ENCODE data around the gene PDGFB.

The PDGFB gene

GRCh38 chr22:39254789-39255298, 10.1 kb upstream of the PDGFB start:
- no peak for DNase-seq (ENCODE audit: low read depth)

- no peak for DNase-seq (ENCODE audit: low read depth)
Measured at GRCh38 chr22:39254122-39254521, 9.3 kb upstream of the PDGFB start.

- no peak for DNase-seq (ENCODE audit: low read depth)
Measured at GRCh38 chr22:39253435-39254070, 8.8 kb upstream of the PDGFB start.

- no peak for DNase-seq (ENCODE audit: low read depth)
Measured at GRCh38 chr22:39252461-39253434, 8.0 kb upstream of the PDGFB start.

- DNase-seq (ENCODE audit: low read depth), result no peak
Measured at GRCh38 chr22:39251762-39252460, 7.1 kb upstream of the PDGFB start.

GRCh38 chr22:39250838-39251237, 6.1 kb upstream of the PDGFB start:
- no peak for DNase-seq (ENCODE audit: low read depth)

- DNase-seq (ENCODE audit: low read depth), result no peak
Measured at GRCh38 chr22:39250131-39250530, 5.3 kb upstream of the PDGFB start.

GRCh38 chr22:39249086-39249704, 4.4 kb upstream of the PDGFB start:
- DNase-seq (ENCODE audit: low read depth), result no peak

- DNase-seq (ENCODE audit: low read depth), result no peak
Measured at GRCh38 chr22:39248254-39248653, 3.5 kb upstream of the PDGFB start.

- no peak for DNase-seq (ENCODE audit: low read depth)
Measured at GRCh38 chr22:39247361-39247760, 2.6 kb upstream of the PDGFB start.

- DNase-seq (ENCODE audit: low read depth), result no peak
Measured at GRCh38 chr22:39246690-39247332, 2.0 kb upstream of the PDGFB start.

GRCh38 chr22:39246217-39246616, 1.4 kb upstream of the PDGFB start:
- DNase-seq (ENCODE audit: low read depth), result no peak

- DNase-seq (ENCODE audit: low read depth), result no peak
Measured at GRCh38 chr22:39245130-39246039, 603 bp upstream of the PDGFB start.

GRCh38 chr22:39244136-39244495, 666 bp downstream of the PDGFB start:
- no peak for DNase-seq (ENCODE audit: low read depth)

GRCh38 chr22:39243439-39244135, 1.2 kb downstream of the PDGFB start:
- no peak for DNase-seq (ENCODE audit: low read depth)

- peak; percentile 26 for DNase-seq (ENCODE audit: low read depth)
Measured at GRCh38 chr22:39242595-39243438, 2.0 kb downstream of the PDGFB start.

- DNase-seq (ENCODE audit: low read depth), result peak; percentile 51
Measured at GRCh38 chr22:39241794-39242594, 2.8 kb downstream of the PDGFB start.

All from T follicular helper cell (primary cell).